Measurements from ENCODE around the gene NSUN2.
"Not testable (repeated sequence)": the region's sequence is repeated elsewhere in the genome, so short reads cannot be mapped to it uniquely, and the experiment has no call there.

Gene NSUN2

GRCh38 chr5:6581090-6581489 is 51.8 kb downstream of the NSUN2 start:
- peaks cover 0 to 3% of the 10 kb centered on the region in 2 donors for H3K27me3 ChIP-seq (ENCODE audit: control insufficient read depth in 1 of 2, insufficient read depth in 2 of 2, low read length in 2 of 2)
- H3K9me3 ChIP-seq (ENCODE audit: low read length): no peaks in the 10 kb centered on the region
- H3K9ac ChIP-seq (ENCODE audit: low read length): no peak overlapping the region
- H3K36me3 ChIP-seq (ENCODE audit: insufficient read depth, low read length): no peaks in the 10 kb centered on the region
- no peak overlapping the region for H3K4me3 ChIP-seq (ENCODE audit: low read depth in 1 of 2, low read length in 2 of 2)
- no peaks in the 10 kb centered on the region for H3K4me1 ChIP-seq (ENCODE audit: insufficient read depth, low read length)
- no peak overlapping the region for H3K27ac ChIP-seq (ENCODE audit: low read depth, low read length)

DNA sequence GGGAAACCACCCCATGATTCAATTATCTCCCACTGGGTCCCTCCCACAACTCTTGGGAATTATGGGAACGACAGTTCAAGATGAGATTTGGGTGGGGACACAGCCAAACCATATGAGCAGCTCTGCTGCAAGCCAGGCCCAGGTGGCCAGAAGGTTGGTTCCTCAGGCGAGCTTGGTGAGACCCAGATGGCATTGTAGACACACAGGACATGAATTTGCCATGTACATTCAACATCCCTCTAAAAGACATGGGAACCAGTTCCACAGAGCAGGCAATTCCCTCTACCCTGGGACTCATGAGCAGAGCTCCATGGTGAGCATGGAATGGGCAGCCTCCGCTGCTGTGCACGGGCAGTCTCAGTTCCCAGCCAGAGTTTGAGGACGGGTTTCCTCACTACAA is 53.3 kb downstream of the NSUN2 start:
- H3K4me3 ChIP-seq (ENCODE audit: low read depth in 1 of 2, low read length in 2 of 2): no peak overlapping the region
- H3K4me1 ChIP-seq (ENCODE audit: insufficient read depth, low read length): no peaks in the 10 kb centered on the region
- H3K36me3 ChIP-seq (ENCODE audit: insufficient read depth, low read length): no peaks in the 10 kb centered on the region
- no peaks in the 10 kb centered on the region for H3K9me3 ChIP-seq (ENCODE audit: low read length)
- no peak overlapping the region for H3K9ac ChIP-seq (ENCODE audit: low read length)
- H3K27me3 ChIP-seq (ENCODE audit: control insufficient read depth in 1 of 2, insufficient read depth in 2 of 2, low read length in 2 of 2): peaks cover 0 to 3% of the 10 kb centered on the region in 2 donors
- no peak overlapping the region for H3K27ac ChIP-seq (ENCODE audit: low read depth, low read length)

GRCh38 chr5:6578676-6579343 is 54.0 kb downstream of the NSUN2 start:
- no peak overlapping the region for H3K9ac ChIP-seq (ENCODE audit: low read length)
- no peak overlapping the region for H3K27ac ChIP-seq (ENCODE audit: low read depth, low read length)
- no peaks in the 10 kb centered on the region for H3K4me1 ChIP-seq (ENCODE audit: insufficient read depth, low read length)
- H3K36me3 ChIP-seq (ENCODE audit: insufficient read depth, low read length): no peaks in the 10 kb centered on the region
- no peak overlapping the region for H3K4me3 ChIP-seq (ENCODE audit: low read depth in 1 of 2, low read length in 2 of 2)
- peaks cover 0 to 3% of the 10 kb centered on the region in 2 donors for H3K27me3 ChIP-seq (ENCODE audit: control insufficient read depth in 1 of 2, insufficient read depth in 2 of 2, low read length in 2 of 2)
- H3K9me3 ChIP-seq (ENCODE audit: low read length): no peaks in the 10 kb centered on the region

GRCh38 chr5:6576861-6577501 is 55.9 kb downstream of the NSUN2 start:
- no peak overlapping the region for H3K9ac ChIP-seq (ENCODE audit: low read length)
- no peak overlapping the region for H3K27ac ChIP-seq (ENCODE audit: low read depth, low read length)
- H3K27me3 ChIP-seq (ENCODE audit: control insufficient read depth in 1 of 2, insufficient read depth in 2 of 2, low read length in 2 of 2): no peaks in the 10 kb centered on the region
- no peaks in the 10 kb centered on the region for H3K36me3 ChIP-seq (ENCODE audit: insufficient read depth, low read length)
- no peak overlapping the region for H3K4me3 ChIP-seq (ENCODE audit: low read depth in 1 of 2, low read length in 2 of 2)
- no peaks in the 10 kb centered on the region for H3K9me3 ChIP-seq (ENCODE audit: low read length)
- no peaks in the 10 kb centered on the region for H3K4me1 ChIP-seq (ENCODE audit: insufficient read depth, low read length)

DNA sequence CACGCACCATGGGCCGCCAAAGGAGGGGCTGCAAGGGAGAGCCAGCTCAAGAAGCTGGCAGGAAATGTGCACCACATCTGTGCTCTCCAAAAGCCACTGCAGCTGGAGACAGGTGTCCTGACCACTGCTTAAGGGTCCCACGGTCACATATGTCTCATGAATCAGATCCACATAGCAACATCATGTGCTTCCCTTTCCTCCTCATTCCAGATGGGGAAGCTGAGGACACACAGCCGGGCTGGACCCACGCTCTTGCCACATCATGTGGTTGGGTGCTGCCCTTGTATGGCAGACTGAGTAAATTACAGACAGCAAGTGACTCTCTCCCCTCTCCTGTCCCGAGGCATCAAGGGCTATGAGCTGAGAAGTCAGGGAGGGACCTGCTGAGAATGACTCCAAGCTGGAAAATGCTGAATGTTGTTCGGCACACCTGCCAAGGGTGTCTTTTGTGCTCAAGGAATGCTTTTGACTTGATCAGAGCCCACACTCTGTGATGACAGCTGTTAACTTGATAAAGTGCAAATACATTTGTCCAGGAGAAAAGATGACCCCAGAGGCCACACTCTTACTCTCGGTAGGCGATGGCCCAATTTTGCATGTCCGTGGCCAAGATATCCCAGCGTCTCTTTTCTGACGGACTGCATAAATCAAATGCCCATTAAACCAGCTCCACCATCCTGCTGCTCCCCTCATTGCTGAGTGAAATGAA is 58.2 kb downstream of the NSUN2 start:
- Histone ChIP-seq H3K4me3 (ENCODE audit: low read depth in 1 of 2, low read length in 2 of 2) (no peak overlapping the region), H3K9me3 (ENCODE audit: low read length) (no peaks in the 10 kb centered on the region), H3K4me1 (ENCODE audit: insufficient read depth, low read length) (no peaks in the 10 kb centered on the region), H3K36me3 (ENCODE audit: insufficient read depth, low read length) (no peaks in the 10 kb centered on the region), H3K27ac (ENCODE audit: low read depth, low read length) (no peak overlapping the region), H3K27me3 (ENCODE audit: control insufficient read depth in 1 of 2, insufficient read depth in 2 of 2, low read length in 2 of 2) (no peaks in the 10 kb centered on the region), H3K9ac (ENCODE audit: low read length) (no peak overlapping the region)

DNA sequence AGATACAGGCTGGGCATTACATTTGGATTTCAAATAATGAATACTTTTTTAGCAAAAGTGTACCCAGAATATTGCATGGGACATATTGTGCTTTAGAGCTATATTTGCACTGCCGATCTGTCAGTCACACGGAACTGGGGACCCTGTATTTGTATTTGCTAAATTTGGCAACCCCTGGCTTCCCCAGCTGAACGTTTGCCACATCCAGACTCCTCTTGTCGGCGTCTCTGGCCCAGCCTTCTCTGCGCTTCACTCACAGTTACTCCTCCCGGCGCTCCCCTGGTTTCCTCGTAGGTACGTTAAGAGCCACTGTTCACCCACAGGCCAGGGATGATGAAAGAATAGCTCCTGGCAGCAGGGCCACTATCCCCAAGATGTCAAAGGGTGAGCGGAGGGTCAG is 58.7 kb downstream of the NSUN2 start:
- no peak overlapping the region for H3K9ac ChIP-seq (ENCODE audit: low read length)
- H3K4me1 ChIP-seq (ENCODE audit: insufficient read depth, low read length): no peaks in the 10 kb centered on the region
- H3K27ac ChIP-seq (ENCODE audit: low read depth, low read length): no peak overlapping the region
- no peaks in the 10 kb centered on the region for H3K36me3 ChIP-seq (ENCODE audit: insufficient read depth, low read length)
- no peaks in the 10 kb centered on the region for H3K27me3 ChIP-seq (ENCODE audit: control insufficient read depth in 1 of 2, insufficient read depth in 2 of 2, low read length in 2 of 2)
- no peaks in the 10 kb centered on the region for H3K9me3 ChIP-seq (ENCODE audit: low read length)
- H3K4me3 ChIP-seq (ENCODE audit: low read depth in 1 of 2, low read length in 2 of 2): no peak overlapping the region

GRCh38 chr5:6573651-6574101 is 59.2 kb downstream of the NSUN2 start:
- Histone ChIP-seq H3K4me3 (ENCODE audit: low read depth in 1 of 2, low read length in 2 of 2) (no peak overlapping the region), H3K4me1 (ENCODE audit: insufficient read depth, low read length) (no peaks in the 10 kb centered on the region), H3K9ac (ENCODE audit: low read length) (no peak overlapping the region), H3K9me3 (ENCODE audit: low read length) (no peaks in the 10 kb centered on the region), H3K27ac (ENCODE audit: low read depth, low read length) (no peak overlapping the region), H3K27me3 (ENCODE audit: control insufficient read depth in 1 of 2, insufficient read depth in 2 of 2, low read length in 2 of 2) (no peaks in the 10 kb centered on the region), H3K36me3 (ENCODE audit: insufficient read depth, low read length) (no peaks in the 10 kb centered on the region)

GRCh38 chr5:6572825-6573380 is 59.9 kb downstream of the NSUN2 start:
- Histone ChIP-seq H3K36me3 (ENCODE audit: insufficient read depth, low read length) (no peaks in the 10 kb centered on the region), H3K27me3 (ENCODE audit: control insufficient read depth in 1 of 2, insufficient read depth in 2 of 2, low read length in 2 of 2) (no peaks in the 10 kb centered on the region), H3K4me3 (ENCODE audit: low read depth in 1 of 2, low read length in 2 of 2) (no peak overlapping the region), H3K9ac (ENCODE audit: low read length) (no peak overlapping the region), H3K27ac (ENCODE audit: low read depth, low read length) (no peak overlapping the region), H3K4me1 (ENCODE audit: insufficient read depth, low read length) (no peaks in the 10 kb centered on the region), H3K9me3 (ENCODE audit: low read length) (no peaks in the 10 kb centered on the region)

GRCh38 chr5:6572086-6572824 is 60.6 kb downstream of the NSUN2 start:
- H3K4me1 ChIP-seq (ENCODE audit: insufficient read depth, low read length): no peaks in the 10 kb centered on the region
- no peaks in the 10 kb centered on the region for H3K27me3 ChIP-seq (ENCODE audit: control insufficient read depth in 1 of 2, insufficient read depth in 2 of 2, low read length in 2 of 2)
- H3K27ac ChIP-seq (ENCODE audit: low read depth, low read length): no peak overlapping the region
- H3K9me3 ChIP-seq (ENCODE audit: low read length): no peaks in the 10 kb centered on the region
- H3K4me3 ChIP-seq (ENCODE audit: low read depth in 1 of 2, low read length in 2 of 2): no peak overlapping the region
- no peak overlapping the region for H3K9ac ChIP-seq (ENCODE audit: low read length)
- no peaks in the 10 kb centered on the region for H3K36me3 ChIP-seq (ENCODE audit: insufficient read depth, low read length)

GRCh38 chr5:6571607-6572006 is 61.2 kb downstream of the NSUN2 start:
- H3K4me1 ChIP-seq (ENCODE audit: insufficient read depth, low read length); H3K27me3 ChIP-seq (ENCODE audit: control insufficient read depth in 1 of 2, insufficient read depth in 2 of 2, low read length in 2 of 2); H3K27ac ChIP-seq (ENCODE audit: low read depth, low read length): not testable (repeated sequence)

GRCh38 chr5:6570530-6570929 is 62.3 kb downstream of the NSUN2 start:
- H3K27me3 ChIP-seq (ENCODE audit: control insufficient read depth in 1 of 2, insufficient read depth in 2 of 2, low read length in 2 of 2): no peaks in the 10 kb centered on the region

More at GRCh38 chr5:6571607-6572006, 61.2 kb downstream of the NSUN2 start:
- H3K9me3 ChIP-seq (ENCODE audit: low read length); H3K36me3 ChIP-seq (ENCODE audit: insufficient read depth, low read length); H3K4me3 ChIP-seq (ENCODE audit: low read depth in 1 of 2, low read length in 2 of 2); H3K9ac ChIP-seq (ENCODE audit: low read length): not testable (repeated sequence)

More at GRCh38 chr5:6570530-6570929, 62.3 kb downstream of the NSUN2 start:
- Histone ChIP-seq H3K9ac (ENCODE audit: low read length) (no peak overlapping the region), H3K27ac (ENCODE audit: low read depth, low read length) (no peak overlapping the region), H3K4me3 (ENCODE audit: low read depth in 1 of 2, low read length in 2 of 2) (no peak overlapping the region), H3K4me1 (ENCODE audit: insufficient read depth, low read length) (no peaks in the 10 kb centered on the region), H3K9me3 (ENCODE audit: low read length) (no peaks in the 10 kb centered on the region), H3K36me3 (ENCODE audit: insufficient read depth, low read length) (no peaks in the 10 kb centered on the region)
